Measurements from ENCODE around the gene CFAP45. TPM values are rescaled to one million over a fixed set of nuclear protein-coding genes. Genes with fewer than 3 reads are reported as not detected.

CFAP45 gene
- total RNA-seq, 2 donors from 2014 or later: 0.49 to 0.55 TPM

DNA sequence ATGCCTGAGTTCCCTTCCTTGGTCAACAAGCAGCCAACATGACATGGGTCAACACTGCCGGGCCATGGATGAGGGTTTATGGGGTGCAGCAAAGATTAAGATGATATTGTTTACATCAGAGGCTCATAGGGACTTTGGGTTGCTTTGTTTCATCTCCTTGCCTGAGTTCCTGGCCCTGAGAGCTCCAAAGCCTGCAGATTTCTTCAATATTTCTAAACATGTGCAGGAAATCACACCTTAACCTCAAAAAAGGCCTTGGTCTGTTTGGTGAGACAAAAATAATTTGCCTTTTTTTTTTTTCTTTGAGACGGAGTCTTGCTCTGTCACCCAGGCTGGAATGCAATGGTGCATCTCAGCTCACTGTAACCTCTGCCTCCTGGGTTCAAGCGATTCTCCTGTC lies 72.4 kb downstream of the CFAP45 start:
- Histone ChIP-seq H3K9ac (ENCODE audit: extremely low read depth, low read length, poor library complexity, severe bottlenecking) (no peak overlapping the region), H3K4me3 (ENCODE audit: low read length) (no peak overlapping the region), H3K27ac (ENCODE audit: low read depth, low read length) (no peak overlapping the region), H3K4me1 (ENCODE audit: control insufficient read depth, insufficient read depth, low read length) (peaks cover 9% of the 10 kb centered on the region), H3K36me3 (ENCODE audit: control insufficient read depth, insufficient read depth, low read length) (no peaks in the 10 kb centered on the region), H3K9me3 (ENCODE audit: control insufficient read depth, low read length) (no peaks in the 10 kb centered on the region), H3K27me3 (ENCODE audit: control insufficient read depth, insufficient read depth, low read length, poor library complexity, severe bottlenecking) (peaks cover 62% of the 10 kb centered on the region)
- Mint-ChIP-seq H3K27me3 (ENCODE audit: insufficient read depth) (peaks cover 77% of the 10 kb centered on the region), H3K4me3 (no peak overlapping the region), H3K27ac (no peak overlapping the region), H3K9me3 (no peaks in the 10 kb centered on the region), H3K4me1 (peaks cover 48% of the 10 kb centered on the region), H3K36me3 (ENCODE audit: low read depth) (no peaks in the 10 kb centered on the region)
- DNase-seq: no peak
- 98 to 100% methylated on average over 2 to 3 of the region's 3 CpGs for WGBS, 2 experiments (ENCODE audit: insufficient coverage in 1 of 2, insufficient read length in 1 of 2)
- TF ChIP-seq, protein P1, sequence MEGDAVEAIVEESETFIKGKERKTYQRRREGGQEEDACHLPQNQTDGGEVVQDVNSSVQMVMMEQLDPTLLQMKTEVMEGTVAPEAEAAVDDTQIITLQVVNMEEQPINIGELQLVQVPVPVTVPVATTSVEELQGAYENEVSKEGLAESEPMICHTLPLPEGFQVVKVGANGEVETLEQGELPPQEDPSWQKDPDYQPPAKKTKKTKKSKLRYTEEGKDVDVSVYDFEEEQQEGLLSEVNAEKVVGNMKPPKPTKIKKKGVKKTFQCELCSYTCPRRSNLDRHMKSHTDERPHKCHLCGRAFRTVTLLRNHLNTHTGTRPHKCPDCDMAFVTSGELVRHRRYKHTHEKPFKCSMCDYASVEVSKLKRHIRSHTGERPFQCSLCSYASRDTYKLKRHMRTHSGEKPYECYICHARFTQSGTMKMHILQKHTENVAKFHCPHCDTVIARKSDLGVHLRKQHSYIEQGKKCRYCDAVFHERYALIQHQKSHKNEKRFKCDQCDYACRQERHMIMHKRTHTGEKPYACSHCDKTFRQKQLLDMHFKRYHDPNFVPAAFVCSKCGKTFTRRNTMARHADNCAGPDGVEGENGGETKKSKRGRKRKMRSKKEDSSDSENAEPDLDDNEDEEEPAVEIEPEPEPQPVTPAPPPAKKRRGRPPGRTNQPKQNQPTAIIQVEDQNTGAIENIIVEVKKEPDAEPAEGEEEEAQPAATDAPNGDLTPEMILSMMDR (conservative IDR thresholded peaks at IDR 0.05): no peak

DNA sequence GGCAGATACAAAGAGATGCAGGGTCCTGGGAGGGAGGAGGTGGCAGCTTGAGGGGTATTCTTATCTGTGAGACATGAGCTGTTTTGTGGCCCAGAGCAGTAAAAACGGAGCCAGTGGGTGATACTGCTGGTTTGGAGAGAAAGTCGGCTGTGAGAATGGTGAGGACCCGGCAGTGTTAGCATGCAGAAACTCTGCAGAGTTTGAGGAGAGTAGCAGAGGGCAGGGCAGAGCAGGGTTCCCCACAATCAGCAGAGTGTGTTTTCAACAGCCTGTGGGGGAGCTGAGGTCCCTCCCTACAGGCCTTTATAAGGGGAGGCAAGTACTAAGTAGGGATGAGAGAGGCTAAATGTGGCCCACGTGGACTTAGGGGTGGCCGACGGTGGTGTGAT lies 72.9 kb downstream of the CFAP45 start:
- Histone ChIP-seq H3K36me3 (ENCODE audit: control insufficient read depth, insufficient read depth, low read length) (no peaks in the 10 kb centered on the region), H3K9ac (ENCODE audit: extremely low read depth, low read length, poor library complexity, severe bottlenecking) (no peak overlapping the region), H3K27ac (ENCODE audit: low read depth, low read length) (no peak overlapping the region), H3K4me3 (ENCODE audit: low read length) (no peak overlapping the region), H3K9me3 (ENCODE audit: control insufficient read depth, low read length) (no peaks in the 10 kb centered on the region), H3K4me1 (ENCODE audit: control insufficient read depth, insufficient read depth, low read length) (peaks cover 9% of the 10 kb centered on the region), H3K27me3 (ENCODE audit: control insufficient read depth, insufficient read depth, low read length, poor library complexity, severe bottlenecking) (peaks cover 63% of the 10 kb centered on the region)
- H3K4me3 Mint-ChIP-seq: no peak overlapping the region
- peaks cover 78% of the 10 kb centered on the region for H3K27me3 Mint-ChIP-seq (ENCODE audit: insufficient read depth)
- H3K27ac Mint-ChIP-seq: no peak overlapping the region
- TF ChIP-seq, protein P1 (conservative IDR thresholded peaks at IDR 0.05): no peak
- no peaks in the 10 kb centered on the region for H3K36me3 Mint-ChIP-seq (ENCODE audit: low read depth)
- H3K4me1 Mint-ChIP-seq: peaks cover 49% of the 10 kb centered on the region
- DNase-seq: no peak
- WGBS, 2 experiments (ENCODE audit: insufficient coverage in 1 of 2, insufficient read length in 1 of 2): 91 to 96% methylated on average over 5 to 6 of the region's 6 CpGs
- H3K9me3 Mint-ChIP-seq: no peaks in the 10 kb centered on the region

DNA sequence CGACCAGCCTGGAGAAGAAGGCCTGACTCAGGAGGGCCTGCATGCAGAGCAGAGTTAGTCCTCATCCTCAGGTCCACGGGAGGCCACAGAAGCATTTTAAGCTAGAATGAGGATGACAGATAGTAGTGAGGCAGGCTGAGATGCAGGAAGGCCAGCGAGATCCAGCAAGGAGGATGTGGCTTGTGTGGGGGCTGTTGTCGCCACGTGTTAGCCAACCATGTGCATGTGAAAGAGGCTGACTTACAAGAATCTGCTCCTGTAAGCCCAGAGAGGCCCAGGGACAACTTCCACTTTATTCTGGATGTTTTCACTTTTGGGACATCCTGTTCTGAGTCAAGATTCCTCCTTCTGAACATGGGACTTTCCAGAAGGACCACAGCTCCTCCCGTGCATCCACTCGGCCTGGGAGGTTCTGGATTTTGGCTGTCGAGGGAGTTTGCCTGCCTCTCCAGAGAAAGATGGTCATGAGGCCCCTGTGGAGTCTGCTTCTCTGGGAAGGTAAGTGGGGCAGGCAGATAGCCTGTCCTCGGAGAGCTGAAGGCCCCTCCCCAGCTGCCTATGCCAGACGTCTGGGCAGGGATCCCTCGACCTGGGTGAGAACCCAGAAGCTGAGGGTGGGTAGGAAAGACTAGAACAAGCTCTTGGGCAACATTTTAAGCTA lies 73.4 kb downstream of the CFAP45 start, which contains the start of gene SLAMF8:
SLAMF8 (plus strand) TSS at position 433 of the 661 bp plus-strand sequence; CDS start at position 459, 26 bp downstream.
- H3K4me3 Mint-ChIP-seq: no peak within 1 kb of the TSS
- H3K27me3 Mint-ChIP-seq (ENCODE audit: insufficient read depth): peaks cover 82% of the 10 kb centered on the region

More for the DNA sequence above, 73.4 kb downstream of the CFAP45 start, which contains the start of gene SLAMF8:
- H3K4me1 ChIP-seq (ENCODE audit: control insufficient read depth, insufficient read depth, low read length): peaks cover 6% of the 10 kb centered on the region
- WGBS, 2 experiments (ENCODE audit: insufficient coverage in 1 of 2, insufficient read length in 1 of 2): 89 to 91% methylated on average over 7 to 11 of the region's 11 CpGs
- no peaks in the 10 kb centered on the region for H3K36me3 Mint-ChIP-seq (ENCODE audit: low read depth)
- H3K27ac ChIP-seq (ENCODE audit: low read depth, low read length): no peak within 1 kb of the TSS
- no peak within 1 kb of the TSS for H3K9ac ChIP-seq (ENCODE audit: extremely low read depth, low read length, poor library complexity, severe bottlenecking)
- no peak within 1 kb of the TSS for H3K4me3 ChIP-seq (ENCODE audit: low read length)
- no peak within 1 kb of the TSS for H3K27ac Mint-ChIP-seq
- peaks cover 45% of the 10 kb centered on the region for H3K4me1 Mint-ChIP-seq
- H3K9me3 ChIP-seq (ENCODE audit: control insufficient read depth, low read length): no peaks in the 10 kb centered on the region
- H3K27me3 ChIP-seq (ENCODE audit: control insufficient read depth, insufficient read depth, low read length, poor library complexity, severe bottlenecking): peaks cover 68% of the 10 kb centered on the region
- TF ChIP-seq, protein P1 (conservative IDR thresholded peaks at IDR 0.05): no peak
- H3K36me3 ChIP-seq (ENCODE audit: control insufficient read depth, insufficient read depth, low read length): no peaks in the 10 kb centered on the region
- H3K9me3 Mint-ChIP-seq: no peaks in the 10 kb centered on the region
- no peak for DNase-seq

Measured in endodermal cell (in vitro differentiated cells).